ENCODE results near the gene DENND2D.

DENND2D gene

GRCh38 chr1:111161843-111162487, 38.5 kb downstream of the DENND2D start:
- H3K9ac ChIP-seq (ENCODE audit: low read length) = no peak overlapping the region
- no peaks in the 10 kb centered on the region for H3K4me1 ChIP-seq (ENCODE audit: insufficient read depth, low read length)
- H3K27me3 ChIP-seq (ENCODE audit: control insufficient read depth in 1 of 2, insufficient read depth in 2 of 2, low read length in 2 of 2) = no peaks in the 10 kb centered on the region
- H3K27ac ChIP-seq (ENCODE audit: low read depth, low read length) = no peak overlapping the region
- peaks cover 16% of the 10 kb centered on the region for H3K36me3 ChIP-seq (ENCODE audit: insufficient read depth, low read length)
- H3K9me3 ChIP-seq (ENCODE audit: low read length) = no peaks in the 10 kb centered on the region
- no peak overlapping the region for H3K4me3 ChIP-seq (ENCODE audit: low read depth in 1 of 2, low read length in 2 of 2)

DNA sequence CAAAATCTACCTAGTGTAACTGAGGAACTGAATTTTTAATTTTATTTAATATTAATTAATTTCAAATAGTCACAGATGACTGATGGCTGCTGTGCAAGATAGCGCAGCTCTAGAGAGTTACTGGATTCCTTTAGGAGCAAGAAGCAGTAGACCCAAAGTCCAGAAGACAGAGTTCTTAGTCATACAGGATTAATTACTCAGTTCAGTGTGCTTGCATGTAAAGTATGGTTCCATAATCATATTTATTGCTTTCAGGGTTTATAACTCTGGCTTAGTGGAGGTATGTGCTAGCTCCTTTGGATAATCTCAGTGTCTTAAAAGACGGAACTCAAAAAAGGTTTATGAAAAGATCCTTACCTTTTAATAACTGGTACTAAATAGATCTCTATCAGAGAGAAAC, 43.0 kb downstream of the DENND2D start:
- Histone ChIP-seq H3K27ac (ENCODE audit: low read depth, low read length) (no peak overlapping the region), H3K9ac (ENCODE audit: low read length) (no peak overlapping the region), H3K36me3 (ENCODE audit: insufficient read depth, low read length) (peaks cover 29% of the 10 kb centered on the region)

DNA sequence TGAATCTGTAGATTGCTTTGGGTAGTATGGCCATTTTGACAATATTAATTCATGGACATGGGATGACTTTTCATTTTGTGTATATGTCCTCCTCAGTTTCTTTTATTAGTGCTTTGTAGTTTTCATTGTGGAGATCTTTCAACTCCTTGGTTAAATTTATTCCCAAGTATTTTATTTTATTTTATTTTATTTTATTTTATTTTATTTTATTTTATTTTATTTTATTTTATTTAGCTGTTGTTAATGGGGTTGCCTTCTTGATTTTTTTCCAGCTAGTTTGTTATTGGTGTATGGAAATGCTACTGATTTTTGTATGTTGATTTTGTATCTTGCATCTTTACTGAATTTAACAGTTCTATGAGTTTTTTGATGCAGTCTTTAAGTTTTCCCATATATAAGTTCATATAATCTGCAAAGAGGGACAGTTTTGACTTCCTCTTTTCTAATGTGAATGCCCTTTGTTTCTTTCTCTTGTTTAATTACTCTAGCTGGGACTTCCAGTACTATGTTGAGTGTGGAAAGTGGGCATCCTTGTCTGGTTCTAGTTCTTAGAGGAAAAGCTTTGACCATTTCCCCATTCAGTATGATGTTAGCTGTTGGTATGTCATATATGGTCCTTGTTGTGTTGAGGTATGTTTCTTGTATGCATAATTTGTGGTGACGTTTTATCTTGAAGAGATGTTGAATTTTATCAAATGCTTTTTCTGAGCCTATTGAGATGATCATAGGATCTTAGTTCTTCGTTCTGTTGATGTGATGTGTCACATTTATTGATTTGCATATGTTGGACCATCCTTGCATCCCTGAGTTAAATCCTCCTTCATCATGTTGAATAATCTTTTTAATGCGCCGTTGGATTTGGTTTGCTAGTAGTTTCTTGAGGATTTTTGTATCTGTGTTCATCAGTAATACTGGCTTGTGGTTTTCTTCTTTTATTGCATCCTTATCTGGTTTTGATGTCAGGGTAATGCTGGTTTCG, 46.1 kb downstream of the DENND2D start:
- H3K9me3 ChIP-seq (ENCODE audit: low read length) = no peaks in the 10 kb centered on the region
- H3K4me1 ChIP-seq (ENCODE audit: insufficient read depth, low read length) = no peaks in the 10 kb centered on the region
- H3K36me3 ChIP-seq (ENCODE audit: insufficient read depth, low read length) = peaks cover 26% of the 10 kb centered on the region
- H3K27ac ChIP-seq (ENCODE audit: low read depth, low read length) = no peak overlapping the region
- no peaks in the 10 kb centered on the region for H3K27me3 ChIP-seq (ENCODE audit: control insufficient read depth in 1 of 2, insufficient read depth in 2 of 2, low read length in 2 of 2)
- H3K4me3 ChIP-seq (ENCODE audit: low read depth in 1 of 2, low read length in 2 of 2) = no peak overlapping the region
- no peak overlapping the region for H3K9ac ChIP-seq (ENCODE audit: low read length)

More for the DNA sequence above, 43.0 kb downstream of the DENND2D start:
- no peaks in the 10 kb centered on the region for H3K9me3 ChIP-seq (ENCODE audit: low read length)
- no peak overlapping the region for H3K4me3 ChIP-seq (ENCODE audit: low read depth in 1 of 2, low read length in 2 of 2)
- H3K4me1 ChIP-seq (ENCODE audit: insufficient read depth, low read length) = no peaks in the 10 kb centered on the region
- no peaks in the 10 kb centered on the region for H3K27me3 ChIP-seq (ENCODE audit: control insufficient read depth in 1 of 2, insufficient read depth in 2 of 2, low read length in 2 of 2)

GRCh38 chr1:111151838-111152237, 48.6 kb downstream of the DENND2D start:
- Histone ChIP-seq H3K36me3 (ENCODE audit: insufficient read depth, low read length) (peaks cover 40% of the 10 kb centered on the region), H3K27me3 (ENCODE audit: control insufficient read depth in 1 of 2, insufficient read depth in 2 of 2, low read length in 2 of 2) (no peaks in the 10 kb centered on the region), H3K27ac (ENCODE audit: low read depth, low read length) (no peak overlapping the region)

DNA sequence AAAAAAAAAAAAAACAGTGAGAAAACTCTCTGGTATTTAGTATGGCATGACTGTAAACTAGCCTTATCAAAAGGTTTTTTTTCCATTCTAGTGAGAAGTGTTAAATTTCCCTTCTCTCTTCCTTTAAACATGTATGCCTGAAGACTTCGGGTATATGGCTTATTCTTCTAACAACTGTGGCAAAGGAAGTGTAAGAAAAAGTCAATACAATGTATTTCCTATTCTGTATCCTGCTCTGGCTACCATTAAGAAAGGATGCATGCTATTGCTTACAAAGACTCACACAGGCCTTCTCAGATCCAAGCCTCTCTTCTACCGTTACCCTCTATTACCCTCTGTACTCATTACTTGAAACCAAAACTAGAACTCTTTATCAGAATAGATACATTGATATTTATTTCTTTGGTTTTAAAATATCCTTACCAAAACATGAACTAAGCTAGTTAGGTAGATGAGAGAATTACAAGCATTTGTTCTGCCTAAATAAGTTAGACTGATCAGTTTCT, 52.0 kb downstream of the DENND2D start:
- Histone ChIP-seq H3K27me3 (ENCODE audit: control insufficient read depth in 1 of 2, insufficient read depth in 2 of 2, low read length in 2 of 2) (no peaks in the 10 kb centered on the region), H3K36me3 (ENCODE audit: insufficient read depth, low read length) (peaks cover 22% of the 10 kb centered on the region), H3K4me1 (ENCODE audit: insufficient read depth, low read length) (no peaks in the 10 kb centered on the region), H3K27ac (ENCODE audit: low read depth, low read length) (no peak overlapping the region), H3K9me3 (ENCODE audit: low read length) (no peaks in the 10 kb centered on the region), H3K4me3 (ENCODE audit: low read depth in 1 of 2, low read length in 2 of 2) (no peak overlapping the region), H3K9ac (ENCODE audit: low read length) (no peak overlapping the region)

More at GRCh38 chr1:111151838-111152237, 48.6 kb downstream of the DENND2D start:
- Histone ChIP-seq H3K9ac (ENCODE audit: low read length) (no peak overlapping the region), H3K4me3 (ENCODE audit: low read depth in 1 of 2, low read length in 2 of 2) (no peak overlapping the region), H3K9me3 (ENCODE audit: low read length) (no peaks in the 10 kb centered on the region), H3K4me1 (ENCODE audit: insufficient read depth, low read length) (no peaks in the 10 kb centered on the region)

- H3K27me3 ChIP-seq (ENCODE audit: control insufficient read depth in 1 of 2, insufficient read depth in 2 of 2, low read length in 2 of 2) = no peaks in the 10 kb centered on the region
- peaks cover 22% of the 10 kb centered on the region for H3K36me3 ChIP-seq (ENCODE audit: insufficient read depth, low read length)
- no peaks in the 10 kb centered on the region for H3K9me3 ChIP-seq (ENCODE audit: low read length)
- H3K4me3 ChIP-seq (ENCODE audit: low read depth in 1 of 2, low read length in 2 of 2) = no peak overlapping the region
- H3K27ac ChIP-seq (ENCODE audit: low read depth, low read length) = no peak overlapping the region
- no peaks in the 10 kb centered on the region for H3K4me1 ChIP-seq (ENCODE audit: insufficient read depth, low read length)
- no peak overlapping the region for H3K9ac ChIP-seq (ENCODE audit: low read length)
Measured at GRCh38 chr1:111147948-111148347, 52.5 kb downstream of the DENND2D start.

GRCh38 chr1:111145963-111146768, 54.3 kb downstream of the DENND2D start:
- no peak overlapping the region for H3K4me3 ChIP-seq (ENCODE audit: low read depth in 1 of 2, low read length in 2 of 2)
- H3K4me1 ChIP-seq (ENCODE audit: insufficient read depth, low read length) = peaks cover 11% of the 10 kb centered on the region
- no peaks in the 10 kb centered on the region for H3K27me3 ChIP-seq (ENCODE audit: control insufficient read depth in 1 of 2, insufficient read depth in 2 of 2, low read length in 2 of 2)
- H3K36me3 ChIP-seq (ENCODE audit: insufficient read depth, low read length) = peaks cover 22% of the 10 kb centered on the region
- no peak overlapping the region for H3K27ac ChIP-seq (ENCODE audit: low read depth, low read length)
- H3K9ac ChIP-seq (ENCODE audit: low read length) = no peak overlapping the region
- H3K9me3 ChIP-seq (ENCODE audit: low read length) = no peaks in the 10 kb centered on the region

DNA sequence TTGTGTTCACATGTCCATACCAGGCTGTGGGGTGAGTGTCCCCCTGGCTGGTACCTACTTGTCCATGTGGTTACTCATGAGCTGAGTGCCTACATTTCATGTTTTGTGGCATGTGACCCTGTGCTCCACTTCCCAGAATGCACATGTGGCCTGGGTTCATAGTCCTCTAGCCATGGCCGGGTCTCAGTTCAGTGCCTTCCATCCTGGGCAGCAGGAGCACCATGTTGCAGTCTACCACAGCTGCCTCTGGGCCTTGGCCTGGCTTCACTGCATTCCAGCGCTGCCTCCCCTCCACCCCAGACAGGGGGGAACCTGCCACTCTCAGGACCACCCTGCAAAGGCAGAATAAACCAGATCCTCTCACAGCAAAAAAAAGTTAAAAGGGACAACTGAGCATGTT, 54.9 kb downstream of the DENND2D start:
- Histone ChIP-seq H3K9ac (ENCODE audit: low read length) (no peak overlapping the region), H3K4me3 (ENCODE audit: low read depth in 1 of 2, low read length in 2 of 2) (no peak overlapping the region), H3K9me3 (ENCODE audit: low read length) (no peaks in the 10 kb centered on the region), H3K27me3 (ENCODE audit: control insufficient read depth in 1 of 2, insufficient read depth in 2 of 2, low read length in 2 of 2) (no peaks in the 10 kb centered on the region), H3K27ac (ENCODE audit: low read depth, low read length) (no peak overlapping the region), H3K36me3 (ENCODE audit: insufficient read depth, low read length) (peaks cover 22% of the 10 kb centered on the region), H3K4me1 (ENCODE audit: insufficient read depth, low read length) (peaks cover 15% of the 10 kb centered on the region)

DNA sequence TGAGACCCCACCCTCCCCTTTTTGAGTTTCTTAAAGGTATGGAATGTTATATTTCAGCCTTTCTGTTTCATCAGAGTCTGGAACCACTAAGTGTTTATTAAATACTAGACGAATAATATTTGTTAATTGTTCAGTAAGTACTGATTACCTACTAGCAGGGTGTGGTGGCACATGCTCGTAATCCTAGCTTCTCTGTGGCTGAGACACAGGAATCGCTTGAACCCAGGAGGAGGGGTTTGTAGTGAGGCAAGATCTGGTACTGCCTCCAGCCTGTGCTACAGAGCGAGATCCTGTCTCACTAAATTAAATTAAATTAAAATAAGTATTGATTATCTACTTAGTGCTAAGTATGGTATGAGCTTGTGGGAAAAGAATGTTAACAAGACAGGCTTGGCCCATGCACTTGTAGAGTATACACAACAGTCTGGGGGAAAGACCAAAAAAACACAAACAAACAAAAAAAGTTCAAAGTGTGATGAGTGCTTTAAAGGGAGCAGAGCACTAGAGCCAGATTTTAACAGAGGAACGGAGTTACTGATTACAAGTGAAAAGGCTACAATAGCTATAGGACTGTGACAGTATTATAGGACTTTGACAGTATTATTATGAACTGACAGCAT, 58.0 kb downstream of the DENND2D start:
- no peak overlapping the region for H3K4me3 ChIP-seq (ENCODE audit: low read depth in 1 of 2, low read length in 2 of 2)

GRCh38 chr1:111141245-111142220, 58.9 kb downstream of the DENND2D start:
- no peaks in the 10 kb centered on the region for H3K9me3 ChIP-seq (ENCODE audit: low read length)
- H3K4me1 ChIP-seq (ENCODE audit: insufficient read depth, low read length) = peaks cover 15% of the 10 kb centered on the region
- no peaks in the 10 kb centered on the region for H3K27me3 ChIP-seq (ENCODE audit: control insufficient read depth in 1 of 2, insufficient read depth in 2 of 2, low read length in 2 of 2)
- H3K36me3 ChIP-seq (ENCODE audit: insufficient read depth, low read length) = no peaks in the 10 kb centered on the region
- H3K9ac ChIP-seq (ENCODE audit: low read length) = peak overlapping the region; percentile 62
- no peak overlapping the region for H3K27ac ChIP-seq (ENCODE audit: low read depth, low read length)
- peak overlapping the region; percentile 78 to 95 for H3K4me3 ChIP-seq (ENCODE audit: low read depth in 1 of 2, low read length in 2 of 2)

More for the DNA sequence above, 58.0 kb downstream of the DENND2D start:
- no peaks in the 10 kb centered on the region for H3K9me3 ChIP-seq (ENCODE audit: low read length)
- H3K4me1 ChIP-seq (ENCODE audit: insufficient read depth, low read length) = peaks cover 15% of the 10 kb centered on the region
- no peak overlapping the region for H3K9ac ChIP-seq (ENCODE audit: low read length)
- H3K36me3 ChIP-seq (ENCODE audit: insufficient read depth, low read length) = no peaks in the 10 kb centered on the region
- H3K27ac ChIP-seq (ENCODE audit: low read depth, low read length) = no peak overlapping the region
- H3K27me3 ChIP-seq (ENCODE audit: control insufficient read depth in 1 of 2, insufficient read depth in 2 of 2, low read length in 2 of 2) = no peaks in the 10 kb centered on the region

All from muscle layer of colon (tissue), 2 donors.